Stimulated activated CD4-positive, alpha-beta T cell treated with anti-CD3 and anti-CD28 coated beads, Interleukin-1b, Interleukin-23, amount 100 ng/mL, for 1 hour (primary cell): ENCODE measurements around the gene NTM.
"Not testable (repeated sequence)": the region's sequence is repeated elsewhere in the genome, so short reads cannot be mapped to it uniquely, and the experiment has no call there.

ENCODE experiments used
- DNase-seq, 2 donors: peaks; one replicate each; pipeline ENCODE4 v3.0.0-alpha.2; 2020; ENCODE audit warnings: low read depth in 2 of 2

The NTM gene

GRCh38 chr11:131893988-131894387 is 523.6 kb downstream of the NTM start:
- no peak for DNase-seq

GRCh38 chr11:131894615-131895544 is 524.5 kb downstream of the NTM start:
- DNase-seq: no peak

- DNase-seq: no peak
These were observed 525.5 kb downstream of the NTM start for GRCh38 chr11:131895865-131896264.

DNA sequence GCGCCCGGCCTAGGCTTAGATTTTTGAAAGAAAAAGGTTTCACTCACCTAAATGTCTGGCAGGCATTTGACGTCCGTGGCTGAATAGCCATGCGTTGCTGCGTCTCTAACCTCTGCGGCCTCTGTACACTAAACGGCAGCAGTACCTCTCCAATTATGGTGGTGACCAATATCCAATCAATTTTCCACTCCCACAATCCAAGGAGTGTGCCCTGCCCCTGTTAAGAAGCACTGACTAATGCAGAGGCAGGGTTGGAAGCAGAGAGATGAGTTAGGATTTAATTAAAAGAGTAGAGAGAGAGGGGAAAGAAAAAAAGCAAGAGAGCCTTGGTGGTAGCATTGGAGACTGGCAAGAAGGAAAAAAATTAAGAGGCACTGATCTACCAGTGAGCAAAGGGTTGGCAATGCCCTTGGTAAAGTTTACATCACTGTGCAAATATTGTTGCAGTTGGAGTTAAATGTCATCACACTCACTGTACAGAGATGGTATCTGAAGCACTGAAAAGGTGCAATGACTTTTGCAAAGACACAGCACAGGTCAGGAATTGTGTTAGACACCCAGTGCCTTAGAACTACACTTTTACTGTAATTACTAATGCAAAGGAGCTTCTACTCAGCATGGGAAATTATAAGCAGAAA is 526.7 kb downstream of the NTM start:
- DNase-seq: no peak

GRCh38 chr11:131897956-131898355 is 527.5 kb downstream of the NTM start:
- DNase-seq: no peak

DNA sequence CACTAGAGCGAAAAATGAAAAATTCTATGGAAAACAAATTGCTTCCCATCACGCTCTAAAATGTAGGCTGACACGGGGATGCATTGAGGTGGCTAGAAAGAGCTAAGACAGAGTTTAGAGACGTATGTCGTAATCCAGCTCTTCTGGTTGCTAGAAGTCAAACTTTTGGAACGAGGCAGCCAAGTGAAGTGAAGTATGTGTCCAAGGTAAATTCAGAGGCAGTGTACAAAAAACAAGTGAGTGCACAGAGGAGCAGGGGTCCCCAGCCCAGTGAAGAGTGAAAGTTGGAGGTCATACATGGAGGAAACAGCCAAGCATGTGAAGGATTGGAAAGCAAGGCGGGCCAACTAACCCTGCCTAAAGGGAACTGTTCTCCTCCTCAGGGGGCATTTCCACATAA is 528.5 kb downstream of the NTM start:
- no peak for DNase-seq

- no peak for DNase-seq
These were observed 529.6 kb downstream of the NTM start for GRCh38 chr11:131899950-131900580.

GRCh38 chr11:131902421-131902820 is 532.0 kb downstream of the NTM start:
- no peak for DNase-seq

- DNase-seq: no peak
These were observed 532.7 kb downstream of the NTM start for GRCh38 chr11:131903074-131903473.

DNA sequence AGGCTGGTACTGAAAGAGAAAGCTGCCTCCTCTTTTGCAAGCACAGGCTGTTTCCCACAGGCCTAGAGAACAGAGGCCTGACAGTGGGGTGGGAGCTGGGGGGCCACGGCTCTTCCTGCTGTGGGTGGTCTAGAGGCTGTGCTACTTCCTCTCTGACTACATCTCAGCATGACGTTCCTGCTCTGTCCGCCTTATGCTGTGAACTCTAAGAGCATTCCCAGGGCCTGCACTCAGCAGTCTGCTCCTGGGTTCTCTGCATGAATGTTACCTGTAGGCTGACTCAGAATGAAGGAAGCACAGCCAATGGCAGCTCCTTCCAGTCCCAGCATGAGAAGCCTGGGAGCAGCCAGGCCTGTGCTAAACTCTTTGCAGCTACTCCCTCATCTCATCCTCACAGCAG is 534.3 kb downstream of the NTM start:
- no peak for DNase-seq

- no peak for DNase-seq
These were observed 536.5 kb downstream of the NTM start for GRCh38 chr11:131906963-131907362.

GRCh38 chr11:131907371-131907770 is 537.0 kb downstream of the NTM start:
- DNase-seq: no peak

GRCh38 chr11:131908316-131908715 is 537.9 kb downstream of the NTM start:
- DNase-seq: no peak

GRCh38 chr11:131909426-131910177 is 539.2 kb downstream of the NTM start:
- no peak for DNase-seq

DNA sequence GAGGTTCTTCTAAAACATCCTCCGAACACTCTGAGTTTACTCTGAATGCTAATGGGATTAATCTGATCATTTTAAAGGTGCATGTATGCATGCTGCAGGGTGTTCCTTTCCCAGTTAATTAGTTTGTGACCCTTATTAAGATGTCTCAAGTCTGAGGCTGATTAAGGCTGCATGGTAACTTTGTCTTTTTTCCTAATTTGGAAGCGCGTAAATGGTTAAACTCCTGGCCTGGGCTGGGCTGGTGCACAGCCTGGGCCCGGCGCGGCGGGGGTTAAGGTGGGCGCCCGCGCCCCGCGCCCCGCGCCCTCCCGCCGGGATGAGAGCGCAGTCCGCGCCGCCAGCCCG is 539.7 kb downstream of the NTM start:
- DNase-seq: no peak

GRCh38 chr11:131910523-131911387 is 540.3 kb downstream of the NTM start:
- no peak for DNase-seq

DNA sequence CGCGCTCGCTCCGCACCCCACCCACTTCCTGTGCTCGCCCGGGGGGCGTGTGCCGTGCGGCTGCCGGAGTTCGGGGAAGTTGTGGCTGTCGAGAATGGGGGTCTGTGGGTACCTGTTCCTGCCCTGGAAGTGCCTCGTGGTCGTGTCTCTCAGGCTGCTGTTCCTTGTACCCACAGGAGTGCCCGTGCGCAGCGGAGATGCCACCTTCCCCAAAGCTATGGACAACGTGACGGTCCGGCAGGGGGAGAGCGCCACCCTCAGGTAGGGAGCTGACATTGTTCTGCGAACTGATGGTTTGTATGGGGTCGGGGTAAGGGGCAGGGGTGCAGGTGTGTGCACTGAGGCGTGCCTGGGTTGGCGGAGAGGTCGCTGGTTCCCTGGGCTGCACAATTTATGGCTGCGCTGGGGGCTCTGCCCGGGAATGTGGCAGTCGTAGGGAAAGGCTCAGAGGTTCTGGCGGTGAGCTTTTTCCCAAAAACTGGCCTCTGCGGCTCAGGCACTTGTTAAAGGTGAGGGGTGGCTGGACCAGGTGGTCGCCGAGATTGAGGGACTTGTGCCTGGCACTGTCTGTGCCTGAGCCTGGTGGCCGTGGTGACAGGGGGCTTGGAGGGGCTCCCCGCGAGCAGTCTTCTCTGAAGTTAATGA is 541.1 kb downstream of the NTM start:
- not testable (repeated sequence) for DNase-seq

DNA sequence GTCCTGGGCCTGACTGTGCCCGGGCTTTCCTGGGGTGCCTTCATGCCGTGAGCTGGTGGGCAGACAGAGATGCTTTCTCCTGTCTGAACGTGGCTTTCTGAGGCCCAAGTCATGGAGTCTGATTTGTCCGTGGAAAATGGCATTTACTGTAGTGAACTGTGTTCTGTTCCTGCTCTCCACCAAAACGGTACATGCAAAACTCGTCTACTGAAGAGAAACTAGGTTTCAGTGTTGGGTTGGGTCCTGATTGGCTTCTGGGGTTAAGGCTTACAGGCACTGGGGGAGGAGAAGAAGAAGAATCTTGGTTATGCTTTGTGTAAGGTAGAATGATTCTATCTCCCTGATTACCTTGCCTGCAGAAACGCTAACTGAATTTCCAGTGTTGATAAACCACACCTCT is 541.7 kb downstream of the NTM start:
- DNase-seq: no peak

DNA sequence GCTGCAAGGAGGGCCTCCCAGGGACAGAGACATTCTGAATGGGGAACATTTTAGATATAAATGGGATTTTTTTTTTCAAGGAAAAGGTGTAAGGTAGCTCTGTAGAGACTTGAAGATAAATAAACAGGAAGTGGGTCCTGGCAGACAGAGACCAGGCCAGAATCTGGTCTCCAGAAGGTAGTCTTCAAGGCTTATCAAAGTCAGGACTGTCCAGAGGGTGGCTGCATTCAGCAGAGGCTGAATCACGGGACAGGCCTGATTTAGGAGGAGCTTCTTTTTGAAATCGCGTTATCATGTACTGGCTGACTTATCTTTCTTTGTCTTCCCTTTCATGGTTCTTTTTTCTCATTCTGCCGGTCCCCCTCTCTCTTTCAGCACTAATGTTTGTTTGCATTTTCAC is 542.9 kb downstream of the NTM start:
- DNase-seq: no peak

DNA sequence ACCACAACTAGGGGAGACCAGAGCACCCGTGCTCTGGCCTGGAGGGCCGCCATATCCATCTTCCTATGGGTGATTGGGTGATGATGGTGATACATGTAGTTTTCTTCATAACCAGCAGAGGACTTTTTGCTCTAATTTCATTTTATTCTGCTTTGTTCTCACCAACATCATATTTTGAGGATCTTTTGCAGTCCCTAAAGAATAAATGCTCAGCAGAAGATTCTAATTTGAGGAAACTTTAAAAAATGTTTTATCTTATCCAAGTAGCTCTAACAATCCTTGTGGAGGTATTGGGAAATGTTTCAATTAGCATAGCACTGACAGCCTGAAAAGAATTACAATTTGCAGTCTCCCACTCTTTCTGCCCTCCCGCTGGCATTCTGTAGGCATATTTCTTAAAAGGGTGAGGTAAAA is 544.0 kb downstream of the NTM start:
- DNase-seq: no peak

DNA sequence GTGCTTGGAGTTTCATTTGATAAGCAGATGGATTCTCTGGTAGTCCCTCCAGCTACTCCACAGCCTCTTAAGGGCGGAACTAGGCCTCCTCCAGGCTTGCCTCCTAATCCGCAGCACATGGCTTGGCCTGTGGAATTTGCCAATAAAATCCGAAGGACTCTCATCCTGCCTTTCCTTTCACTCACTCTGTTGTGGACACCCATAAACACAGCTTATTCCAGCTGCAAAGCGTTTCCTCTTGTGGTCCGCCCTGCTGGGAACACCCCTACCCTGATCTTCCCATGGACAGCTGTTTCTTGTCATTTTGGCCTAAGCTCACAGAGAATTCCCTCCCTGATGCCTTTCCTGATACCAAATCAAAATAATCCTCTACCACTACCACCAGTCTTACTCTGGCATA is 546.2 kb downstream of the NTM start:
- no peak for DNase-seq
